GM12878 (cell line): ENCODE data around the gene TSC2. TPM values are rescaled to one million over a fixed set of nuclear protein-coding genes. Genes with fewer than 3 reads are reported as not detected.

Source experiments
- ATAC-seq: fragments of 200-7000 bp; cut with Tn5 transposase; 3 replicates; pipeline ENCODE4 v1.9.1; 2020; ENCODE audit warnings: mild to moderate bottlenecking, moderate library complexity
- BruUV-seq: library from RNA; stranded (reverse); fragments of 400-500 nt; replicated peaks from 2 replicates; lab custom pipeline; 2021; lab: Mats Ljungman, UMichigan
- CTCF ChIA-PET: fragments of 300-600 bp; sonication (Branson Sonifier 250); formaldehyde crosslinking; extraction: SDS; loops from one replicate; lab custom pipeline; 2021; ENCODE audit warnings: inconsistent platforms; lab: Yijun Ruan, JAX
- POLR2A ChIA-PET: fragments of 350-600 bp; formaldehyde crosslinking; extraction: SDS; loops from one replicate; lab custom pipeline; 2021; ENCODE audit warnings: inconsistent platforms; lab: Charles Lee
- RAD21 ChIA-PET: fragments of 300-600 bp; sonication (Branson Sonifier 250); formaldehyde crosslinking; loops from one replicate; lab custom pipeline; 2023; ENCODE audit warnings: antibody characterized with exemption; ENCODE audit not compliant: unreplicated experiment; lab: Charles Lee
- SMC1A ChIA-PET: fragments of 300-600 bp; sonication (Branson Sonifier 250); formaldehyde crosslinking; loops from one replicate; lab custom pipeline; 2023; ENCODE audit not compliant: unreplicated experiment, uncharacterized antibody; lab: Charles Lee
- DNase-seq: peaks from one replicate; pipeline ENCODE4 v3.0.0-alpha.2; 2011; ENCODE audit warnings: low read depth, low spot score
- FAIRE-seq: peaks from 3 replicates; lab custom pipeline; 2011; peaks lifted over from hg19 to GRCh38; lab: Jason Lieb, UNC
- H2AFZ ChIP-seq: 2 replicates; pipeline ENCODE4 v1.6.0; 2011; ENCODE audit warnings: low read depth, low read length, control low read depth; ENCODE audit not compliant: control insufficient read depth
- H3K27ac ChIP-seq: 2 replicates; pipeline ENCODE4 v1.5.1; 2011; ENCODE audit warnings: control low read depth; ENCODE audit not compliant: control insufficient read depth, insufficient read depth
- H3K27me3 ChIP-seq, 2 experiments: replicated peaks in 1 of 2; 2 replicates each; pipeline versions ENCODE4 v1.6.0 to v1.6.1; 2011; ENCODE audit warnings: low read length in 1 of 2; ENCODE audit not compliant: control insufficient read depth in 2 of 2, insufficient read depth in 2 of 2
- H3K36me3 ChIP-seq, 2 experiments: 2 replicates each; pipeline ENCODE4 v1.5.1; 2011; ENCODE audit warnings: low read length in 1 of 2; ENCODE audit not compliant: control insufficient read depth in 2 of 2, insufficient read depth in 2 of 2
- H3K4me1 ChIP-seq: 2 replicates; pipeline ENCODE4 v1.6.1; 2011; ENCODE audit warnings: mild to moderate bottlenecking, low read length, moderate library complexity, mixed read lengths; ENCODE audit not compliant: control insufficient read depth, insufficient read depth
- H3K4me2 ChIP-seq: 2 replicates; pipeline ENCODE4 v1.6.0; 2011; ENCODE audit warnings: control low read depth; ENCODE audit not compliant: control insufficient read depth, insufficient read depth
- H3K4me3 ChIP-seq: fragments of 200-600 bp; sonication (generic); 2 replicates; pipeline ENCODE4 v1.5.1; 2016
- H3K79me2 ChIP-seq: 2 replicates; pipeline ENCODE4 v1.6.0; 2011; ENCODE audit warnings: low read length; ENCODE audit not compliant: control insufficient read depth, insufficient read depth
- H3K9ac ChIP-seq: 2 replicates; pipeline ENCODE4 v1.8.0; 2011; ENCODE audit warnings: low read length, control low read depth, mixed read lengths; ENCODE audit not compliant: control insufficient read depth, insufficient read depth
- H3K9me3 ChIP-seq: replicated peaks from 3 replicates; pipeline ENCODE4 v1.5.1; 2011; ENCODE audit warnings: mild to moderate bottlenecking, low read length; ENCODE audit not compliant: control insufficient read depth, insufficient read depth
- H4K20me1 ChIP-seq: 2 replicates; pipeline ENCODE4 v1.6.0; 2011; ENCODE audit not compliant: control insufficient read depth, insufficient read depth
- BACH1 ChIP-seq: fragments of 450-650 bp; IDR thresholded peaks from 2 replicates; pipeline ENCODE4 v1.6.1; 2017; ENCODE audit warnings: mild to moderate bottlenecking, borderline replicate concordance
- CBX5 ChIP-seq: sonication (generic); IDR thresholded peaks from 2 replicates; pipeline ENCODE4 v1.6.1; 2016; ENCODE audit warnings: low read depth, moderate library complexity, mild to moderate bottlenecking, inconsistent platforms
- CHD1 ChIP-seq: IDR thresholded peaks from 2 replicates; pipeline ENCODE4 v1.6.1; 2012; ENCODE audit warnings: low read depth, low read length, improper control_type of control experiment
- CHD2 ChIP-seq: IDR thresholded peaks from 2 replicates; pipeline ENCODE4 v1.6.1; 2011; ENCODE audit warnings: low read depth, low read length, improper control_type of control experiment, borderline replicate concordance
- JUND ChIP-seq: IDR thresholded peaks from 2 replicates; pipeline ENCODE4 v1.6.1; 2012; ENCODE audit warnings: low read depth, mild to moderate bottlenecking, low read length, improper control_type of control experiment, moderate library complexity
- LARP7 ChIP-seq: fragments of 450-650 bp; IDR thresholded peaks from 2 replicates; pipeline ENCODE4 v1.6.1; 2017; ENCODE audit warnings: mild to moderate bottlenecking
- MTA3 ChIP-seq: IDR thresholded peaks from 2 replicates; pipeline ENCODE4 v1.6.1; 2012; ENCODE audit warnings: low read length, inconsistent platforms, borderline replicate concordance
- NBN ChIP-seq: fragments of 450-650 bp; IDR thresholded peaks from 2 replicates; pipeline ENCODE4 v1.6.1; 2016
- RBBP5 ChIP-seq: fragments of 200-600 bp; sonication (generic); conservative IDR thresholded peaks from 2 replicates; pipeline ENCODE4 v1.6.1; 2016
- SIN3A ChIP-seq: IDR thresholded peaks from 2 replicates; pipeline ENCODE4 v1.6.1; 2012; ENCODE audit warnings: low read depth, low read length, improper control_type of control experiment
- SMAD5 ChIP-seq: IDR thresholded peaks from 2 replicates; pipeline ENCODE4 v1.6.1; 2016; ENCODE audit warnings: antibody characterized with exemption, low read depth
- SP1 ChIP-seq: IDR thresholded peaks from one replicate; pipeline ENCODE4 v1.6.1; 2011; ENCODE audit warnings: low read depth, low read length
- SPI1 ChIP-seq: IDR thresholded peaks from 2 replicates; pipeline ENCODE4 v1.6.1; 2011; ENCODE audit warnings: low read depth, mild to moderate bottlenecking, low read length, moderate library complexity, borderline replicate concordance; ENCODE audit not compliant: insufficient read depth
- SUZ12 ChIP-seq: fragments of 200-600 bp; sonication (generic); IDR thresholded peaks from one replicate; pipeline ENCODE4 v1.6.1; 2018; ENCODE audit warnings: antibody characterized with exemption, mild to moderate bottlenecking; ENCODE audit not compliant: unreplicated experiment
- ZBED1 ChIP-seq: IDR thresholded peaks from 2 replicates; pipeline ENCODE4 v1.6.1; 2016; ENCODE audit warnings: borderline replicate concordance
- WGBS: methylation state at CpG from one replicate; pipeline ENCODE4 v1.1.6; 2016; ENCODE audit warnings: low lambda C conversion rate; ENCODE audit not compliant: insufficient replicate concordance, insufficient coverage; ENCODE audit errors: missing lambda C conversion rate; 5-methylcytosine and 5-hydroxymethylcytosine counted together
- in situ Hi-C: fragments of 300-500 bp; cut with MboI; formaldehyde crosslinking; loops from 9 replicates; pipeline ENCODE4 v1.14.3; 2018; ENCODE audit warnings: mixed read lengths
- intact Hi-C: fragments of 100-400 bp; cut with micrococcal nuclease; formaldehyde crosslinking; loops from one replicate; pipeline ENCODE4 v1.14.2; 2022; ENCODE audit not compliant: unreplicated experiment
- polyA plus RNA-seq, 11 experiments: library from polyadenylated mRNA; depleted of rRNA in 4 of 11; unstranded in 6 of 11; stranded (reverse) in 5 of 11; fragments of >200 nt; fragmentation: Nextera tagmentation in 4 of 11; fragmentation: Illumina TruSeq in 1 of 11; extraction: Ambion mirVana in 4 of 11; extraction: Trizol in 1 of 11; gene quantifications; 1 replicate in 1 of 11; 2 replicates in 10 of 11; pipeline versions ENCODE4 v1.2.1 to v1.2.3, GENCODE V29; 2011 to 2016; ENCODE audit warnings: inconsistent platforms in 2 of 11, missing spikeins in 2 of 11, low read depth in 1 of 11
- total RNA-seq, 4 experiments: library from RNA; depleted of rRNA in 3 of 4; stranded (reverse); fragments of >200 nt in 3 of 4; fragmentation: Illumina TruSeq in 1 of 4; extraction: Trizol in 1 of 4; gene quantifications; 2 replicates each; pipeline versions ENCODE4 v1.2.1 to v1.2.3, GENCODE V29; 2013 to 2021
- TF ChIP-seq, protein P1 (sequence below): IDR thresholded peaks from 2 replicates; pipeline ENCODE4 v1.6.1; 2011; ENCODE audit warnings: mild to moderate bottlenecking, low read depth, low read length, moderate library complexity; ENCODE audit not compliant: insufficient replicate concordance
- TF ChIP-seq, protein P2 (sequence below): IDR thresholded peaks from 2 replicates; pipeline ENCODE4 v1.6.1; 2011; ENCODE audit warnings: low read depth, mild to moderate bottlenecking, low read length, moderate library complexity, borderline replicate concordance; ENCODE audit errors: extremely low read depth

TSC2 gene
- total and polyA plus RNA-seq, 10 of the 15 experiments (the other 5 are each of a cell fraction or from before 2014, with no cell fraction given) = 1.6 to 77.0 (median 21.6) TPM

GRCh38 chr16:2013527-2013926, 34.3 kb upstream of the TSC2 start:
- Histone ChIP-seq H3K36me3 (no peaks in the 10 kb centered on the region), H3K79me2 (peaks cover 20% of the 10 kb centered on the region), H3K9me3 (no peaks in the 10 kb centered on the region), H3K4me3 (no peak overlapping the region), H3K4me2 (no peak overlapping the region), H3K4me1 (peaks cover 7% of the 10 kb centered on the region), H3K27ac (no peak overlapping the region), H2AFZ (no peak overlapping the region), H3K27me3 (no peaks in the 10 kb centered on the region), H4K20me1 (no peaks in the 10 kb centered on the region), H3K9ac (no peak overlapping the region)
- ATAC-seq (no peak), DNase-seq (no peak), FAIRE-seq (no peak)
- RAD21 ChIA-PET = no interaction called here
- in situ Hi-C loops = loop anchor here (10.0 kb wide), 1 partner anchor 481 kb away; no protein-coding TSS in a partner anchor
- SMC1A ChIA-PET = no interaction called here
- TF ChIP-seq JUND = no peak
- TF ChIP-seq RBBP5 = no peak
- no peak for TF ChIP-seq MTA3
- no peak for TF ChIP-seq NBN
- no TSS peak for BruUV-seq
- intact Hi-C loops = no loop called here
- whole genome bisulfite sequencing = 81% methylated on average over 15 of the region's 15 CpGs
- POLR2A ChIA-PET = interaction anchor here (0.6 to 0.9 kb wide), 2 partner anchors 9 to 401 kb away, joined by 3 to 6 read pairs; no protein-coding TSS in a partner anchor
- CTCF ChIA-PET = interaction anchor here (0.8 to 2.3 kb wide), 5 partner anchors 9 to 139 kb away, joined by 3 to 11 read pairs (median 5); no protein-coding TSS in a partner anchor

DNA sequence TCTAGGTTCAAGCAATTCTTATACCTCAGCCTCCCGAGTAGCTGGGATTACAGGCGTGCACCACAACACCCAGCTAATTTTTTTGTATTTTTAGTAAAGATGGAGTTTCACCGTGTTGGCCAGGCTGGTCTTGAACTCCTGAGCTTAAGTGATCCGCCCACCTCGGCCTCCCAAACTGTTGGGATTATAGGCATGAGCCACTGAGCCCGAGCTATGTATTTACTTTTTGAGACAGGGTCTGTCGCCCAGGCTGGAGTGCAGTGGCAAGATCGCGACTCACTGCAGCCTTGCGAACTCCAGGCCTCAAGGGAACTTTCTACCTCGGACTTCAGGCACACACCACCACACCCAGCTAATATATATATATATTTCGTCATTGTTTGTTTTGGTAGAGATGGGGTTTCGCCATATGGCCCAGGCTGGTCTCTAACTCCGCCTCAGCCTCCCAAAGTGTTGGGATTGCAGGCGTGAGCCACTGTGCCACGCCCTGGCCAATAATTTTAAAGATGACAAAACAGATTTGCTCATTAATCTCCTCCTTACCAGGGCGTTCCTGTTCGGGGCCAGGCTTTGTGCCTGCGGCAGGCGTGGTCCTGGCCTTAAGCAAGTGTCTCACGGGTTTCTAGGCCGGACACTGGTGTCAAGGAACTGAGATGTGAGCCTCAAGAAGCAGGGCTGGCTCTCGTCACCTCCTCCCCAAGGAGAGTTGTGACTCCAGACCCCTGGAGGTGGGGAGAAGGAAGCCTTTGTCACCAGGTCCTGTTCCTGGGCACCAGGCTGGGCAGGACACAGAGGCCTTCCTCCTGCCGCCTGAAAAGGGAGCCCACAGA, 32.5 kb upstream of the TSC2 start:
- H2AFZ ChIP-seq = no peak overlapping the region
- no peak for DNase-seq
- intact Hi-C loops = no loop called here
- POLR2A ChIA-PET = interaction anchor here (1.2 kb wide), 1 partner anchor 74 kb away, joined by 3 read pairs; no protein-coding TSS in a partner anchor
- no peaks in the 10 kb centered on the region for H4K20me1 ChIP-seq
- no peak overlapping the region for H3K4me2 ChIP-seq
- no peak for FAIRE-seq
- H3K4me1 ChIP-seq = peaks cover 5% of the 10 kb centered on the region
- H3K4me3 ChIP-seq = no peak overlapping the region
- H3K9me3 ChIP-seq = no peaks in the 10 kb centered on the region
- H3K27me3 ChIP-seq = peaks cover 3 to 8% of the 10 kb centered on the region in 2 experiments; a peak in 3 of 4 replicates
- 69% methylated on average over 24 of the region's 24 CpGs for WGBS
- CTCF ChIA-PET = interaction anchor here (1.0 kb wide), 1 partner anchor 125 kb away, joined by 4 read pairs; no protein-coding TSS in a partner anchor
- SMC1A ChIA-PET = no interaction called here
- H3K9ac ChIP-seq = no peak overlapping the region
- no TSS peak for BruUV-seq
- no peaks in the 10 kb centered on the region for H3K36me3 ChIP-seq
- no peak overlapping the region for H3K27ac ChIP-seq
- in situ Hi-C loops = loop anchor here (10.0 kb wide), 1 partner anchor 479 kb away; no protein-coding TSS in a partner anchor
- RAD21 ChIA-PET = interaction anchor here (2.4 kb wide), 1 partner anchor 125 kb away, joined by 9 read pairs; no protein-coding TSS in a partner anchor
- H3K79me2 ChIP-seq = peaks cover 4% of the 10 kb centered on the region
- ATAC-seq = no peak
- TF ChIP-seq SUZ12 (no peak), SPI1 (no peak), CBX5 (no peak), LARP7 (no peak), CHD2 (no peak), CHD1 (no peak), BACH1 (no peak), SP1 (no peak), SMAD5 (no peak), SIN3A (no peak), ZBED1 (no peak), NBN (no peak)
- TF ChIP-seq, protein P1, sequence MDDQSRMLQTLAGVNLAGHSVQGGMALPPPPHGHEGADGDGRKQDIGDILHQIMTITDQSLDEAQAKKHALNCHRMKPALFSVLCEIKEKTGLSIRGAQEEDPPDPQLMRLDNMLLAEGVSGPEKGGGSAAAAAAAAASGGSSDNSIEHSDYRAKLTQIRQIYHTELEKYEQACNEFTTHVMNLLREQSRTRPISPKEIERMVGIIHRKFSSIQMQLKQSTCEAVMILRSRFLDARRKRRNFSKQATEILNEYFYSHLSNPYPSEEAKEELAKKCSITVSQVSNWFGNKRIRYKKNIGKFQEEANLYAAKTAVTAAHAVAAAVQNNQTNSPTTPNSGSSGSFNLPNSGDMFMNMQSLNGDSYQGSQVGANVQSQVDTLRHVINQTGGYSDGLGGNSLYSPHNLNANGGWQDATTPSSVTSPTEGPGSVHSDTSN = no peak
- TF ChIP-seq, protein P2, sequence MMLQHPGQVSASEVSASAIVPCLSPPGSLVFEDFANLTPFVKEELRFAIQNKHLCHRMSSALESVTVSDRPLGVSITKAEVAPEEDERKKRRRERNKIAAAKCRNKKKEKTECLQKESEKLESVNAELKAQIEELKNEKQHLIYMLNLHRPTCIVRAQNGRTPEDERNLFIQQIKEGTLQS = no peak
